Fibroblast of mammary gland (primary cell): Measurements from ENCODE around the gene OXT.

Source experiments
- DNase-seq: peaks from one replicate; pipeline ENCODE4 v3.0.0-alpha.2; 2010; ENCODE audit warnings: low read depth
- H3K4me3 ChIP-seq: 2 replicates; pipeline ENCODE4 v1.5.1; 2011; ENCODE audit warnings: low read depth, mild to moderate bottlenecking, low read length, moderate library complexity; ENCODE audit not compliant: control insufficient read depth
- CTCF ChIP-seq: conservative IDR thresholded peaks from 2 replicates; pipeline ENCODE4 v1.5.1; 2011; ENCODE audit warnings: low read depth, low read length, inconsistent platforms; ENCODE audit not compliant: control insufficient read depth, insufficient read depth

Gene OXT

DNA sequence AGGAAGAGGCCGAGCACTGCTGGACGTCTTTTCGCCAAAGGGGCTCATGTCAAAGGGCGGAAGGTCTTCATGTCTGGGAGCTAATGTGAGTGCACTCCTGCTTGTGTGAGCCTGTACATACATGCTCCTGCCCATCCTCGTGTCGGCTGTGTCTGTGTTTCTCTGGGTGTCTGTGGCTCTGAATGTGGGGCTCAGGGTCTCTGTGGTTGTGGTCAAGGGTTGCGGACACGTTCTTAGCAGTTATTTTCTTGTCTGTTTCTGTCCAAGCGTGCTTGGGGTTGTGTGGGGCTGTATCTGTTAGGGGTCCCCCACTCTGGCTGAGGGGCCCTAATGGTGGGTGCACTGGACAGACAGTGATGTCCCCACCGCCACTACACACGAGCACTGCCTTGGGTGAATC, 10.2 kb downstream of the OXT start:
- H3K4me3 ChIP-seq = no peak overlapping the region
- TF ChIP-seq CTCF = no peak
- DNase-seq = no peak

GRCh38 chr20:3082306-3082951, 11.0 kb downstream of the OXT start:
- TF ChIP-seq CTCF = no peak
- H3K4me3 ChIP-seq = no peak overlapping the region
- no peak for DNase-seq

GRCh38 chr20:3082955-3083952, 11.8 kb downstream of the OXT start:
- no peak overlapping the region for H3K4me3 ChIP-seq
- DNase-seq = no peak
- no peak for TF ChIP-seq CTCF

DNA sequence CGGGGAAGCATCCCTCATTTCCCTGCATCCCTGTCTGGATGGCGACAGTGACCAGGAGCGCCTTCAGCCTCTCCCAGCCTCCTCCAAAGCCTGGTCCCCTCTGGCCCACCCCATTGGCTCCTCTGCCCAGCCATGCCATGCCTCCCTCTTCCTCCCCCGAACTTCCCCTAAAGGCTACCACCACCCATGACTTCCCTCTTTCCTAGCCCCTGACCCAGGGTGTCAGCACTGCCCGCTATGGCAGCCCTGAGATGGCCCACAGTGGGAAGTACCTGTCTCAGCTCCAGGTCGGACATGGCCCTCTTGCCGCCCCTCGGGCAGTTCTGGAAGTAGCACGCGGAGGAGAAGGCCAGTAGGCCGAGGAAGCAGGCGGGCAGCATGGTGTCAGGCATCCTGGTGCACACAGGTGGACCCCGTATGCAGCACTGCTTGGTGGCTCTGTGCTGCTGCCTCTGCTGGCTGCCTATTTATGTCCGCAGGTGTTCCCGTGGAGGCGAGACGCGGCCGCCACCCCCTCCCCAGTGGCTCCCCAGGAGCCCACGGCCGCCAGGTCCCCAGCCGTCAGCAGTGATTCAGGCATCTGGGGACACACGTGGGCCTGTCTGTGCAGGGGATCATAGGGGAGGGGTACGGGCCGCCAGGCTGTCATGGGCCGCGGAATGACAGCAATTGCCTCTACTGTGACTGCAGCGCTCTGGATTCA, 13.0 kb downstream of the OXT start, which contains the start of gene AVP:
TSS of gene AVP (minus strand) at position 442 of the 703 bp plus-strand sequence. CDS start at position 392, 50 bp downstream.
- no peak within 1 kb of the TSS for H3K4me3 ChIP-seq
- DNase-seq = no peak
- TF ChIP-seq CTCF = no peak

- no peak for TF ChIP-seq CTCF
- H3K4me3 ChIP-seq = no peak overlapping the region
- no peak for DNase-seq
Measured at GRCh38 chr20:3084986-3085360, 13.6 kb downstream of the OXT start.

DNA sequence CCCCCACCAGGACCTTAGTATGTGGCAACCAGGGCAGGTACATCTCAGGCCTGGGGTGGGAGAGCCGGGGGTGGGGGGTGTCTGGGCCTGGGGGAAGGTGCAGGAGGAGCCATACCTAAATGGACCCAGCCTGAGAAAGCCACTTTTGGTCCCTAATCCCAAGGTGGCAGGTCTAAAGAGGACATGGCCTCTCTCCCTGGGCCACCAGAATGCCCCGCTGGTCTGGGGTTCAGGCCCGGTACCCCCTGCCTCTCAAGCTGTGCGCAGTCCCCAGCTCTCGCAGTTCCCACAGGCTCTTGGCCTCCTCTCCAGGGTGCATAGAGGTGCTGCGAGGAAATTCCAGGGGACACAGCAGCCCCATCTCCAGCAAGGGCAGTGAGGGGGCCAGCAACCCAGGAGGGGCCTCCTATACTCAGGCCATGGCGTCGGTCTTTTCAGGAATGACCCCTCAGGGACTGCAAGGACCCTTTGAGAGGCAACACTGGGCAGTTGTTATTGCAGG, 14.2 kb downstream of the OXT start:
- H3K4me3 ChIP-seq = no peak overlapping the region
- no peak for DNase-seq
- TF ChIP-seq CTCF = no peak
